OCI-LY1 (cell line): ENCODE measurements around the gene SRGAP2C.
"Not testable (repeated sequence)": the region's sequence is repeated elsewhere in the genome, so short reads cannot be mapped to it uniquely, and the experiment has no call there.

Source experiments
- H2AFZ ChIP-seq: fragments of 200-600 bp; sonication (generic), shearing (Covaris generic); 2 replicates; pipeline ENCODE4 v1.6.0; 2014; ENCODE audit warnings: antibody characterized with exemption, mild to moderate bottlenecking, low read length
- H3F3A ChIP-seq: fragments of 200-600 bp; sonication (generic), shearing (Covaris generic); 2 replicates; pipeline ENCODE4 v1.6.0; 2014; ENCODE audit warnings: mild to moderate bottlenecking, antibody characterized with exemption, low read length, moderate library complexity; ENCODE audit not compliant: insufficient read depth
- H3K27ac ChIP-seq: fragments of 200-600 bp; sonication (generic); 2 replicates; pipeline ENCODE4 v1.5.1; 2014; ENCODE audit warnings: low read length, mixed run types, mild to moderate bottlenecking, low read depth; ENCODE audit not compliant: poor library complexity, severe bottlenecking
- H3K27me3 ChIP-seq: fragments of 200-600 bp; sonication (generic); 2 replicates; pipeline ENCODE4 v1.6.0; 2014; ENCODE audit warnings: antibody characterized with exemption, mild to moderate bottlenecking, low read length, moderate library complexity; ENCODE audit not compliant: insufficient read depth
- H3K36me3 ChIP-seq: fragments of 200-600 bp; sonication (generic); 2 replicates; pipeline ENCODE4 v1.6.1; 2014; ENCODE audit warnings: mild to moderate bottlenecking, antibody characterized with exemption, low read length, moderate library complexity, mixed read lengths; ENCODE audit not compliant: insufficient read depth
- H3K4me1 ChIP-seq: fragments of 200-600 bp; sonication (generic); 2 replicates; pipeline ENCODE4 v1.5.1; 2014; ENCODE audit warnings: mild to moderate bottlenecking, low read length, moderate library complexity; ENCODE audit not compliant: insufficient read depth, severe bottlenecking
- H3K4me2 ChIP-seq: fragments of 200-600 bp; sonication (generic), shearing (Covaris generic); 2 replicates; pipeline ENCODE4 v1.6.1; 2014; ENCODE audit warnings: low read length
- H3K4me3 ChIP-seq: fragments of 200-600 bp; sonication (generic); 2 replicates; pipeline ENCODE4 v1.5.1; 2014; ENCODE audit warnings: low read length, low read depth, mild to moderate bottlenecking, mixed read lengths; ENCODE audit not compliant: poor library complexity, severe bottlenecking
- H3K79me2 ChIP-seq: fragments of 200-600 bp; shearing (Covaris generic); 2 replicates; pipeline ENCODE4 v1.6.1; 2016; ENCODE audit warnings: mixed run types, low read length, mixed read lengths; ENCODE audit not compliant: insufficient read depth
- H3K9ac ChIP-seq: fragments of 200-600 bp; sonication (generic), shearing (Covaris generic); 2 replicates; pipeline ENCODE4 v1.6.1; 2014; ENCODE audit warnings: mild to moderate bottlenecking, low read length, mixed read lengths
- H3K9me2 ChIP-seq: fragments of 200-600 bp; sonication (generic), shearing (Covaris generic); 2 replicates; pipeline ENCODE4 v1.6.1; 2014; ENCODE audit warnings: low read depth, mild to moderate bottlenecking, low read length, mixed read lengths
- H3K9me3 ChIP-seq: fragments of 200-600 bp; shearing (Covaris generic); 2 replicates; pipeline ENCODE4 v1.6.1; 2014; ENCODE audit warnings: low read length, mixed read lengths
- H4K20me1 ChIP-seq: fragments of 200-600 bp; sonication (generic), shearing (Covaris generic); 2 replicates; pipeline ENCODE4 v1.6.0; 2016; ENCODE audit warnings: mild to moderate bottlenecking, low read length; ENCODE audit not compliant: insufficient read depth

The SRGAP2C gene

GRCh38 chr1:121263789-121264244, 79.0 kb downstream of the SRGAP2C start:
- H3K4me1 ChIP-seq, H3K9me3 ChIP-seq, H3F3A ChIP-seq, H3K36me3 ChIP-seq, H3K4me3 ChIP-seq, H3K9me2 ChIP-seq, H3K9ac ChIP-seq, H4K20me1 ChIP-seq, H2AFZ ChIP-seq, H3K27me3 ChIP-seq, H3K79me2 ChIP-seq: not testable (repeated sequence)
- Histone ChIP-seq H3K4me2 (peak overlapping the region; percentile 26; the same call in 1 of the 2 replicates), H3K27ac (peak overlapping the region; percentile 67)

- not testable (repeated sequence) for H3F3A ChIP-seq, H3K4me2 ChIP-seq, H3K4me3 ChIP-seq, H3K79me2 ChIP-seq, H2AFZ ChIP-seq, H3K27ac ChIP-seq, H3K9me3 ChIP-seq, H3K9me2 ChIP-seq, H3K36me3 ChIP-seq, H3K9ac ChIP-seq, H3K27me3 ChIP-seq, H3K4me1 ChIP-seq, H4K20me1 ChIP-seq
These were observed 82.3 kb downstream of the SRGAP2C start for GRCh38 chr1:121267072-121267471.

GRCh38 chr1:121269309-121269708, 84.5 kb downstream of the SRGAP2C start:
- not testable (repeated sequence) for H3K27me3 ChIP-seq, H3K9me2 ChIP-seq, H3F3A ChIP-seq, H2AFZ ChIP-seq, H3K79me2 ChIP-seq, H3K9me3 ChIP-seq, H4K20me1 ChIP-seq, H3K9ac ChIP-seq, H3K4me2 ChIP-seq, H3K27ac ChIP-seq, H3K36me3 ChIP-seq, H3K4me3 ChIP-seq, H3K4me1 ChIP-seq

GRCh38 chr1:121269973-121270372, 85.2 kb downstream of the SRGAP2C start:
- not testable (repeated sequence) for H2AFZ ChIP-seq, H3K79me2 ChIP-seq, H3K27me3 ChIP-seq, H3K27ac ChIP-seq, H4K20me1 ChIP-seq, H3F3A ChIP-seq, H3K9ac ChIP-seq, H3K4me1 ChIP-seq, H3K9me3 ChIP-seq, H3K9me2 ChIP-seq, H3K36me3 ChIP-seq
- Histone ChIP-seq H3K4me3 (peak overlapping the region; percentile 7), H3K4me2 (peak overlapping the region; percentile 53)

GRCh38 chr1:121271143-121271715, 86.5 kb downstream of the SRGAP2C start:
- not testable (repeated sequence) for H3K27ac ChIP-seq, H3K9me3 ChIP-seq, H3K4me1 ChIP-seq, H3K79me2 ChIP-seq, H3K4me3 ChIP-seq, H3K9me2 ChIP-seq, H3K9ac ChIP-seq, H3K27me3 ChIP-seq, H3F3A ChIP-seq, H3K36me3 ChIP-seq, H3K4me2 ChIP-seq, H2AFZ ChIP-seq, H4K20me1 ChIP-seq

GRCh38 chr1:121275435-121275834, 90.7 kb downstream of the SRGAP2C start:
- not testable (repeated sequence) for H3K4me2 ChIP-seq, H3K4me3 ChIP-seq, H3K4me1 ChIP-seq, H3K79me2 ChIP-seq, H3K27me3 ChIP-seq, H3K9me2 ChIP-seq, H3K36me3 ChIP-seq, H3K27ac ChIP-seq, H4K20me1 ChIP-seq, H3K9ac ChIP-seq, H2AFZ ChIP-seq, H3K9me3 ChIP-seq, H3F3A ChIP-seq

- not testable (repeated sequence) for H3K27me3 ChIP-seq, H3K9ac ChIP-seq, H3F3A ChIP-seq, H3K79me2 ChIP-seq, H3K27ac ChIP-seq, H3K4me2 ChIP-seq, H2AFZ ChIP-seq, H3K9me2 ChIP-seq, H3K36me3 ChIP-seq, H3K9me3 ChIP-seq, H3K4me1 ChIP-seq, H3K4me3 ChIP-seq, H4K20me1 ChIP-seq
These were observed 93.4 kb downstream of the SRGAP2C start for GRCh38 chr1:121278202-121278601.
